Omental fat pad (tissue), 4 donors: ENCODE data around the gene HORMAD2. TPM values are rescaled to one million over a fixed set of nuclear protein-coding genes. Genes with fewer than 3 reads are reported as not detected.

ENCODE experiments used
- ATAC-seq: fragments of 150-250 bp; one replicate; pipeline ENCODE4 v1.9.1; 2016; ENCODE audit warnings: mild to moderate bottlenecking, moderate library complexity; ENCODE audit not compliant: low FRiP score
- DNase-seq: peaks from one replicate; pipeline ENCODE4 v3.0.0-alpha.2; 2019; ENCODE audit warnings: low spot score
- CTCF ChIP-seq, 3 donors: fragments of 450-650 bp; IDR thresholded peaks; one replicate each; pipeline ENCODE4 v1.5.1; 2016 to 2017; ENCODE audit warnings: antibody characterized with exemption in 3 of 3, mild to moderate bottlenecking in 3 of 3, moderate library complexity in 2 of 3
- total RNA-seq, 4 donors: library from RNA; depleted of rRNA; stranded (reverse); fragments of >200 nt; gene quantifications; one replicate each; pipeline ENCODE4 v1.1.0, GENCODE V29; 2016

The HORMAD2 gene
- total RNA-seq, 4 donors from 2014 or later: not detected

GRCh38 chr22:30045901-30046715 lies 34.2 kb upstream of the HORMAD2 start:
- TF ChIP-seq CTCF (IDR thresholded peaks at IDR 0.05): no peak
- ATAC-seq (no peak), DNase-seq (no peak)

GRCh38 chr22:30046716-30047363 lies 33.4 kb upstream of the HORMAD2 start:
- no peak for TF ChIP-seq CTCF (IDR thresholded peaks at IDR 0.05)
- ATAC-seq (no peak), DNase-seq (no peak)

GRCh38 chr22:30047364-30047738 lies 32.9 kb upstream of the HORMAD2 start:
- ATAC-seq: no peak
- DNase-seq: no peak
- TF ChIP-seq CTCF (IDR thresholded peaks at IDR 0.05): no peak

- DNase-seq (no peak), ATAC-seq (no peak)
- TF ChIP-seq CTCF (IDR thresholded peaks at IDR 0.05): no peak
These were observed 31.6 kb upstream of the HORMAD2 start for GRCh38 chr22:30048681-30049080.

- ATAC-seq: no peak
- TF ChIP-seq CTCF (IDR thresholded peaks at IDR 0.05): no peak
These were observed 26.0 kb upstream of the HORMAD2 start for GRCh38 chr22:30054067-30054763.

GRCh38 chr22:30054764-30055069 lies 25.5 kb upstream of the HORMAD2 start:
- DNase-seq (no peak), ATAC-seq (no peak)
- no peak for TF ChIP-seq CTCF (IDR thresholded peaks at IDR 0.05)

More at GRCh38 chr22:30054067-30054763, 26.0 kb upstream of the HORMAD2 start:
- no peak for DNase-seq
